ENCODE results near the gene REG1B.

Gene REG1B

GRCh38 chr2:79083597-79084251 lies 4.1 kb downstream of the REG1B start:
- Histone ChIP-seq H3K79me2 (ENCODE audit: insufficient read depth, low read length) (no peaks in the 10 kb centered on the region), H3K4me2 (ENCODE audit: low read length) (no peak overlapping the region), H3K27me3 (ENCODE audit: insufficient read depth, low read length) (no peaks in the 10 kb centered on the region), H3K27ac (ENCODE audit: low read depth, low read length, poor library complexity, severe bottlenecking) (no peak overlapping the region), H3K4me1 (ENCODE audit: insufficient read depth, low read length, severe bottlenecking) (no peaks in the 10 kb centered on the region), H3K9me3 (ENCODE audit: low read length) (no peaks in the 10 kb centered on the region), H2AFZ (ENCODE audit: low read length) (no peak overlapping the region), H3F3A (ENCODE audit: insufficient read depth, low read length) (no peaks in the 10 kb centered on the region), H3K4me3 (ENCODE audit: low read depth, low read length, poor library complexity, severe bottlenecking) (no peak overlapping the region), H3K9ac (ENCODE audit: low read length) (no peak overlapping the region), H3K9me2 (ENCODE audit: low read depth, low read length) (no peaks in the 10 kb centered on the region), H3K36me3 (ENCODE audit: insufficient read depth, low read length) (no peaks in the 10 kb centered on the region), H4K20me1 (ENCODE audit: insufficient read depth, low read length) (no peaks in the 10 kb centered on the region)
- TF ChIP-seq EZH2 (IDR thresholded peaks at IDR 0.05; ENCODE audit: borderline replicate concordance, low read length) = no peak
- TF ChIP-seq, protein P1, sequence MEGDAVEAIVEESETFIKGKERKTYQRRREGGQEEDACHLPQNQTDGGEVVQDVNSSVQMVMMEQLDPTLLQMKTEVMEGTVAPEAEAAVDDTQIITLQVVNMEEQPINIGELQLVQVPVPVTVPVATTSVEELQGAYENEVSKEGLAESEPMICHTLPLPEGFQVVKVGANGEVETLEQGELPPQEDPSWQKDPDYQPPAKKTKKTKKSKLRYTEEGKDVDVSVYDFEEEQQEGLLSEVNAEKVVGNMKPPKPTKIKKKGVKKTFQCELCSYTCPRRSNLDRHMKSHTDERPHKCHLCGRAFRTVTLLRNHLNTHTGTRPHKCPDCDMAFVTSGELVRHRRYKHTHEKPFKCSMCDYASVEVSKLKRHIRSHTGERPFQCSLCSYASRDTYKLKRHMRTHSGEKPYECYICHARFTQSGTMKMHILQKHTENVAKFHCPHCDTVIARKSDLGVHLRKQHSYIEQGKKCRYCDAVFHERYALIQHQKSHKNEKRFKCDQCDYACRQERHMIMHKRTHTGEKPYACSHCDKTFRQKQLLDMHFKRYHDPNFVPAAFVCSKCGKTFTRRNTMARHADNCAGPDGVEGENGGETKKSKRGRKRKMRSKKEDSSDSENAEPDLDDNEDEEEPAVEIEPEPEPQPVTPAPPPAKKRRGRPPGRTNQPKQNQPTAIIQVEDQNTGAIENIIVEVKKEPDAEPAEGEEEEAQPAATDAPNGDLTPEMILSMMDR (IDR thresholded peaks at IDR 0.05; ENCODE audit: low read length) = no peak

DNA sequence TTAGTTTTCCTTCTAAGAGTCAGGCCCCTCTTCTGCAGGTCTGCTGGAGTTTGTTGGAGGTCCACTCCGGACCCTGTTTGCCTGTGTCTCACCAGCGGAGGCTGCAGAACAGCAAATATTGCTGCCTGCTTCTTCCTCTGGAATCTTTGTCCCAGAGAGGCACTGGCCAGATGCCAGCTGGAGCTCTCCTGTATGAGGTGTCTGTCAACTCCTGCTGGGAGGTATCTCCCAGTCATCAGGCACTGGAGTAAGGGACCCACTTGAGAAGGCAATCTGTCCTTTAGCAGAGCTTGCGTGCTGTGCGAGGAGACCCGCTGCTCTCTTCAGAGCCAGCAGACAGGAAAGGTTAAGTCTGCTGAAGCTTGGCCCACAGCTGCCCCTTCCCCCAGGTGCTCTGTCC lies 4.8 kb downstream of the REG1B start:
- Histone ChIP-seq H3K79me2 (ENCODE audit: insufficient read depth, low read length) (no peaks in the 10 kb centered on the region), H3F3A (ENCODE audit: insufficient read depth, low read length) (no peaks in the 10 kb centered on the region), H4K20me1 (ENCODE audit: insufficient read depth, low read length) (no peaks in the 10 kb centered on the region), H3K9me2 (ENCODE audit: low read depth, low read length) (no peaks in the 10 kb centered on the region), H3K4me2 (ENCODE audit: low read length) (no peak overlapping the region), H3K9me3 (ENCODE audit: low read length) (no peaks in the 10 kb centered on the region), H3K4me3 (ENCODE audit: low read depth, low read length, poor library complexity, severe bottlenecking) (no peak overlapping the region), H2AFZ (ENCODE audit: low read length) (no peak overlapping the region), H3K9ac (ENCODE audit: low read length) (no peak overlapping the region), H3K27ac (ENCODE audit: low read depth, low read length, poor library complexity, severe bottlenecking) (no peak overlapping the region), H3K4me1 (ENCODE audit: insufficient read depth, low read length, severe bottlenecking) (no peaks in the 10 kb centered on the region), H3K27me3 (ENCODE audit: insufficient read depth, low read length) (no peaks in the 10 kb centered on the region), H3K36me3 (ENCODE audit: insufficient read depth, low read length) (no peaks in the 10 kb centered on the region)
- TF ChIP-seq EZH2 (IDR thresholded peaks at IDR 0.05; ENCODE audit: borderline replicate concordance, low read length) = no peak
- TF ChIP-seq, protein P1 (IDR thresholded peaks at IDR 0.05; ENCODE audit: low read length) = no peak

- no peaks in the 10 kb centered on the region for H4K20me1 ChIP-seq (ENCODE audit: insufficient read depth, low read length)
- H3K9me3 ChIP-seq (ENCODE audit: low read length) = no peaks in the 10 kb centered on the region
- H3K27me3 ChIP-seq (ENCODE audit: insufficient read depth, low read length) = no peaks in the 10 kb centered on the region
- H3K79me2 ChIP-seq (ENCODE audit: insufficient read depth, low read length) = no peaks in the 10 kb centered on the region
- no peak overlapping the region for H2AFZ ChIP-seq (ENCODE audit: low read length)
- no peaks in the 10 kb centered on the region for H3K36me3 ChIP-seq (ENCODE audit: insufficient read depth, low read length)
- H3K4me3 ChIP-seq (ENCODE audit: low read depth, low read length, poor library complexity, severe bottlenecking) = no peak overlapping the region
- no peak overlapping the region for H3K27ac ChIP-seq (ENCODE audit: low read depth, low read length, poor library complexity, severe bottlenecking)
- H3K9me2 ChIP-seq (ENCODE audit: low read depth, low read length) = no peaks in the 10 kb centered on the region
- TF ChIP-seq, protein P1 (IDR thresholded peaks at IDR 0.05; ENCODE audit: low read length) = no peak
- TF ChIP-seq EZH2 (IDR thresholded peaks at IDR 0.05; ENCODE audit: borderline replicate concordance, low read length) = no peak
- no peaks in the 10 kb centered on the region for H3K4me1 ChIP-seq (ENCODE audit: insufficient read depth, low read length, severe bottlenecking)
- H3K4me2 ChIP-seq (ENCODE audit: low read length) = no peak overlapping the region
- H3K9ac ChIP-seq (ENCODE audit: low read length) = no peak overlapping the region
- no peaks in the 10 kb centered on the region for H3F3A ChIP-seq (ENCODE audit: insufficient read depth, low read length)
Measured at GRCh38 chr2:79071078-79071477, 16.7 kb downstream of the REG1B start.
